Astrocyte of the spinal cord (primary cell): Measurements from ENCODE around the gene PCSK5.

Source experiments
- DNase-seq: peaks from one replicate; pipeline ENCODE4 v3.0.0; 2011; ENCODE audit warnings: low read depth, low spot score
- H3K4me3 ChIP-seq: 2 replicates; pipeline ENCODE4 v1.5.1; 2011; ENCODE audit warnings: low read depth, mild to moderate bottlenecking, low read length, moderate library complexity
- in situ Hi-C: cut with HindIII; loops from 2 replicates; pipeline ENCODE4 v1.10.0; 2017; ENCODE audit warnings: low sequenced_read_pairs
- TF ChIP-seq, protein P1 (sequence below): IDR thresholded peaks from 2 replicates; pipeline ENCODE4 v1.5.1; 2012; ENCODE audit warnings: low read depth, mild to moderate bottlenecking, low read length, inconsistent platforms

The PCSK5 gene

DNA sequence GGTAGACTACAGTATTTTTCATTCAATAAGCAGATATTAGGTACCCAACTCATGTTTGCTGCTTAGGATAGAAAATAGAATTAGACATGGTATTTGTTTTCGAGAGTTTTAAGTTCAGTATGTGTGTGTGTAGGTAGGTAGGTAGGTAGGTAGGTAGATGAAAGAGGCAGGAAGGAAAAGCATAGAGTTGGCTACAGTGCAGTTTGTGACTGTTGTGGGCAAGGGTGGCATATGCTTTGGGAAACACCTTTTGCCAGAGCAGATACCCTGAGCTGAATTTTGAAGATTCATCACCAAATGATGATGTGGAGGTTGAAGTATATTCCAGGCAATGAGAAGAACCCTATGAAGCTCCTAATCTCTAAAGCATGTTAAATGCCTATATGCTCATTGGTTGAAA, 20.0 kb upstream of the PCSK5 start:
- no peak for DNase-seq
- TF ChIP-seq, protein P1, sequence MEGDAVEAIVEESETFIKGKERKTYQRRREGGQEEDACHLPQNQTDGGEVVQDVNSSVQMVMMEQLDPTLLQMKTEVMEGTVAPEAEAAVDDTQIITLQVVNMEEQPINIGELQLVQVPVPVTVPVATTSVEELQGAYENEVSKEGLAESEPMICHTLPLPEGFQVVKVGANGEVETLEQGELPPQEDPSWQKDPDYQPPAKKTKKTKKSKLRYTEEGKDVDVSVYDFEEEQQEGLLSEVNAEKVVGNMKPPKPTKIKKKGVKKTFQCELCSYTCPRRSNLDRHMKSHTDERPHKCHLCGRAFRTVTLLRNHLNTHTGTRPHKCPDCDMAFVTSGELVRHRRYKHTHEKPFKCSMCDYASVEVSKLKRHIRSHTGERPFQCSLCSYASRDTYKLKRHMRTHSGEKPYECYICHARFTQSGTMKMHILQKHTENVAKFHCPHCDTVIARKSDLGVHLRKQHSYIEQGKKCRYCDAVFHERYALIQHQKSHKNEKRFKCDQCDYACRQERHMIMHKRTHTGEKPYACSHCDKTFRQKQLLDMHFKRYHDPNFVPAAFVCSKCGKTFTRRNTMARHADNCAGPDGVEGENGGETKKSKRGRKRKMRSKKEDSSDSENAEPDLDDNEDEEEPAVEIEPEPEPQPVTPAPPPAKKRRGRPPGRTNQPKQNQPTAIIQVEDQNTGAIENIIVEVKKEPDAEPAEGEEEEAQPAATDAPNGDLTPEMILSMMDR: no peak
- no peak overlapping the region for H3K4me3 ChIP-seq
- in situ Hi-C loops: no loop called here

- in situ Hi-C loops: no loop called here
- no peak overlapping the region for H3K4me3 ChIP-seq
- TF ChIP-seq, protein P1: no peak
- DNase-seq: no peak
Measured at GRCh38 chr9:75871624-75872023, 18.8 kb upstream of the PCSK5 start.

DNA sequence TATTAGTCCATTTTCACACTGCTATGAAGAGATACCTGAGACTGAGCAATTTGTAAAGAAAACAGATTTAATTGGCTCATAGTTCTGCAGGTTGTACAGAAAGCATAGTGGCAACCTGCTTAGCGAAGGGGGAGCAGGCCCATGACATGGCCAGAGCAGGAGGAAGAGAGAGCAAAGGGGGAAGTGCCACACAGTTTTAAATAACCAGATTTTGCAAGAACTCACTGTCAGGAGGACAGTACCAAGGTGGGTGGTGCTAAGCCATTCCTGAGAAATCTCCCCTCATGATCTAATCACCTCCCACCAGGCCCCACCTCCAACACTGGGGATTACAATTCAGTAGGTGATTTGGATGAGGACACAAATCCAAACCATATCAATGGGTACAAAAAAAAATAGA, 16.8 kb upstream of the PCSK5 start:
- TF ChIP-seq, protein P1: no peak
- H3K4me3 ChIP-seq: no peak overlapping the region
- DNase-seq: no peak
- in situ Hi-C loops: no loop called here

GRCh38 chr9:75876999-75877640, 13.4 kb upstream of the PCSK5 start:
- in situ Hi-C loops: no loop called here
- TF ChIP-seq, protein P1: no peak
- H3K4me3 ChIP-seq: no peak overlapping the region
- DNase-seq: no peak

GRCh38 chr9:75878488-75878860, 12.0 kb upstream of the PCSK5 start:
- in situ Hi-C loops: no loop called here
- no peak overlapping the region for H3K4me3 ChIP-seq
- TF ChIP-seq, protein P1: no peak
- DNase-seq: no peak

GRCh38 chr9:75880618-75881017, 9.9 kb upstream of the PCSK5 start:
- H3K4me3 ChIP-seq: no peak overlapping the region
- in situ Hi-C loops: no loop called here
- DNase-seq: no peak
- TF ChIP-seq, protein P1: no peak

- TF ChIP-seq, protein P1: no peak
- DNase-seq: no peak
- no peak overlapping the region for H3K4me3 ChIP-seq
- in situ Hi-C loops: no loop called here
Measured at GRCh38 chr9:75881761-75882160, 8.7 kb upstream of the PCSK5 start.
